H9 (cell line): ENCODE measurements around the gene C1QTNF7. TPM values are rescaled to one million over a fixed set of nuclear protein-coding genes. Genes with fewer than 3 reads are reported as not detected.

Experiments used
- DNase-seq: peaks from one replicate; pipeline ENCODE4 v3.0.0-alpha.2; 2017
- H2AFZ ChIP-seq: one replicate; pipeline ENCODE4 v1.6.1; 2013; ENCODE audit warnings: mild to moderate bottlenecking, low read length, control low read depth, moderate library complexity
- H2AK5ac ChIP-seq: 2 replicates; pipeline ENCODE4 v1.6.1; 2013; ENCODE audit warnings: low read length, control low read depth, mixed read lengths; ENCODE audit not compliant: insufficient read length
- H2BK120ac ChIP-seq: one replicate; pipeline ENCODE4 v1.6.1; 2013; ENCODE audit warnings: low read depth, mild to moderate bottlenecking, low read length, control low read depth, inconsistent platforms; ENCODE audit not compliant: poor library complexity, severe bottlenecking
- H2BK12ac ChIP-seq: 2 replicates; pipeline ENCODE4 v1.6.1; 2013; ENCODE audit warnings: low read length, control low read depth, mixed read lengths, low read depth; ENCODE audit not compliant: insufficient read length
- H2BK15ac ChIP-seq: 2 replicates; pipeline ENCODE4 v1.6.1; 2013; ENCODE audit warnings: low read depth, low read length, control low read depth
- H2BK20ac ChIP-seq: one replicate; pipeline ENCODE4 v1.6.1; 2013; ENCODE audit warnings: low read depth, mild to moderate bottlenecking, low read length, control low read depth, inconsistent platforms; ENCODE audit not compliant: poor library complexity, severe bottlenecking
- H2BK5ac ChIP-seq: 2 replicates; pipeline ENCODE4 v1.6.1; 2013; ENCODE audit warnings: low read length, control low read depth, mixed read lengths; ENCODE audit not compliant: insufficient read length
- H3K14ac ChIP-seq: 2 replicates; pipeline ENCODE4 v1.6.1; 2013; ENCODE audit warnings: low read length, control low read depth; ENCODE audit not compliant: insufficient read depth
- H3K18ac ChIP-seq: 2 replicates; pipeline ENCODE4 v1.6.1; 2013; ENCODE audit warnings: low read depth, mild to moderate bottlenecking, mixed read lengths, low read length, control low read depth; ENCODE audit not compliant: insufficient read length
- H3K23ac ChIP-seq: 2 replicates; pipeline ENCODE4 v1.6.1; 2013; ENCODE audit warnings: low read length, control low read depth, mixed read lengths, low read depth; ENCODE audit not compliant: insufficient read length
- H3K23me2 ChIP-seq: 2 replicates; pipeline ENCODE4 v1.6.1; 2013; ENCODE audit warnings: low read depth, mild to moderate bottlenecking, mixed read lengths, low read length, control low read depth; ENCODE audit not compliant: insufficient read length, poor library complexity, severe bottlenecking
- H3K27ac ChIP-seq: 2 replicates; pipeline ENCODE4 v1.5.1; 2013; ENCODE audit warnings: low read length, control low read depth, mixed read lengths, low read depth; ENCODE audit not compliant: insufficient read length
- H3K27me3 ChIP-seq: 2 replicates; pipeline ENCODE4 v1.6.1; 2013; ENCODE audit warnings: low read length, control low read depth, inconsistent platforms; ENCODE audit not compliant: insufficient read depth
- H3K4ac ChIP-seq: 2 replicates; pipeline ENCODE4 v1.6.1; 2013; ENCODE audit warnings: low read depth, mild to moderate bottlenecking, control low read depth, inconsistent platforms, low read length, moderate library complexity
- H3K4me1 ChIP-seq: 2 replicates; pipeline ENCODE4 v1.6.1; 2013; ENCODE audit warnings: low read length, control low read depth, inconsistent platforms; ENCODE audit not compliant: insufficient read depth
- H3K4me2 ChIP-seq: 2 replicates; pipeline ENCODE4 v1.6.1; 2013; ENCODE audit warnings: low read length, control low read depth, mixed read lengths; ENCODE audit not compliant: insufficient read length, insufficient read depth
- H3K56ac ChIP-seq: 2 replicates; pipeline ENCODE4 v1.6.1; 2013; ENCODE audit warnings: low read depth, mild to moderate bottlenecking, mixed read lengths, low read length, control low read depth; ENCODE audit not compliant: insufficient read length
- H3K79me1 ChIP-seq: 2 replicates; pipeline ENCODE4 v1.6.1; 2013; ENCODE audit warnings: low read depth, mild to moderate bottlenecking, moderate library complexity, low read length, control low read depth, inconsistent platforms; ENCODE audit not compliant: insufficient read depth, poor library complexity, severe bottlenecking
- H3K79me2 ChIP-seq: 2 replicates; pipeline ENCODE4 v1.6.1; 2013; ENCODE audit warnings: low read length, control low read depth, inconsistent platforms; ENCODE audit not compliant: insufficient read depth
- H3K9ac ChIP-seq: 2 replicates; pipeline ENCODE4 v1.6.1; 2013; ENCODE audit warnings: low read length, control low read depth, mixed read lengths; ENCODE audit not compliant: insufficient read length; ENCODE audit errors: extremely low read depth
- H3K9me3 ChIP-seq: one replicate; pipeline ENCODE4 v1.6.1; 2013; ENCODE audit warnings: low read depth, low read length, inconsistent platforms; ENCODE audit not compliant: control insufficient read depth
- H3T11ph ChIP-seq: one replicate; pipeline ENCODE4 v1.6.1; 2013; ENCODE audit warnings: mild to moderate bottlenecking, low read length, control low read depth, inconsistent platforms
- H4K20me1 ChIP-seq: one replicate; pipeline ENCODE4 v1.6.1; 2013; ENCODE audit not compliant: control insufficient read depth, insufficient read length, insufficient read depth
- H4K5ac ChIP-seq: 2 replicates; pipeline ENCODE4 v1.6.1; 2013; ENCODE audit warnings: low read depth, mild to moderate bottlenecking, mixed read lengths, low read length, control low read depth; ENCODE audit not compliant: insufficient read length
- H4K8ac ChIP-seq: replicated peaks from 2 replicates; pipeline ENCODE4 v1.6.1; 2013; ENCODE audit warnings: low read length, control low read depth, mixed read lengths, low read depth; ENCODE audit not compliant: insufficient read length
- H4K91ac ChIP-seq: 2 replicates; pipeline ENCODE4 v1.6.1; 2013; ENCODE audit warnings: low read depth, mild to moderate bottlenecking, moderate library complexity, mixed read lengths, low read length, control low read depth; ENCODE audit not compliant: insufficient read length
- H3K27ac Mint-ChIP-seq, 3 experiments: 2 replicates in 2 of 3; 3 replicates in 1 of 3; pipeline ENCODE4 v1.8.0; 2020 to 2021; ENCODE audit warnings: mixed read lengths in 3 of 3, mild to moderate bottlenecking in 1 of 3, moderate library complexity in 1 of 3
- H3K27me3 Mint-ChIP-seq: 2 replicates; pipeline ENCODE4 v1.8.0; 2021; ENCODE audit warnings: low read depth, mild to moderate bottlenecking, moderate library complexity, mixed read lengths
- H3K36me3 Mint-ChIP-seq, 3 experiments: 2 replicates in 2 of 3; 3 replicates in 1 of 3; pipeline ENCODE4 v1.8.0; 2020 to 2021; ENCODE audit warnings: low read depth in 3 of 3, mixed read lengths in 3 of 3; ENCODE audit not compliant: insufficient read depth in 1 of 3
- H3K4me1 Mint-ChIP-seq, 2 experiments: 2 replicates each; pipeline ENCODE4 v1.8.0; 2020; ENCODE audit warnings: mixed read lengths in 2 of 2
- H3K4me3 Mint-ChIP-seq, 2 experiments: 2 replicates in 1 of 2; 3 replicates in 1 of 2; pipeline ENCODE4 v1.8.0; 2020 to 2021; ENCODE audit warnings: mild to moderate bottlenecking in 2 of 2, mixed read lengths in 2 of 2, moderate library complexity in 1 of 2
- H3K9me3 Mint-ChIP-seq, 2 experiments: 2 replicates in 1 of 2; 3 replicates in 1 of 2; pipeline ENCODE4 v1.8.0; 2020; ENCODE audit warnings: mild to moderate bottlenecking in 2 of 2, mixed read lengths in 2 of 2, moderate library complexity in 1 of 2
- CTCF ChIP-seq: fragments of 200-600 bp; sonication (generic); conservative IDR thresholded peaks from 3 replicates; pipeline ENCODE4 v1.8.0; 2021; ENCODE audit warnings: antibody characterized with exemption, mild to moderate bottlenecking
- WGBS: extraction: QIAGEN DNeasy Blood & Tissue Kit; methylation state at CpG from one replicate; pipeline ENCODE4 v1.1.7; 2013; ENCODE audit warnings: missing lambda C conversion rate, low lambda C conversion rate, mixed read lengths; ENCODE audit not compliant: insufficient read length; ENCODE audit errors: extremely low coverage; 5-methylcytosine and 5-hydroxymethylcytosine counted together
- total RNA-seq: library from RNA; stranded (reverse); gene quantifications from 2 replicates; pipeline ENCODE4 v1.2.1, GENCODE V29; 2021

C1QTNF7 gene
- total RNA-seq, 1 experiment from 2014 or later: not detected

- H3K79me2 ChIP-seq: no peaks in the 10 kb centered on the region
- no peak overlapping the region for H3K23ac ChIP-seq
- H3K27ac ChIP-seq: no peak overlapping the region
- no peak overlapping the region for H2BK120ac ChIP-seq
- no peak overlapping the region for H4K5ac ChIP-seq
- H3K27ac Mint-ChIP-seq: no peak overlapping the region
- H3K14ac ChIP-seq: no peak overlapping the region
- H4K20me1 ChIP-seq: no peaks in the 10 kb centered on the region
- no peaks in the 10 kb centered on the region for H3K4me1 ChIP-seq
- H4K91ac ChIP-seq: no peak overlapping the region
- peaks cover 4 to 5% of the 10 kb centered on the region in 2 experiments for H3K4me1 Mint-ChIP-seq
- no CpG with 5 or more reads among the region's 1 CpG for WGBS
- no peak overlapping the region for H2AK5ac ChIP-seq
- H2BK5ac ChIP-seq: no peak overlapping the region
- no peaks in the 10 kb centered on the region for H3K23me2 ChIP-seq
- H3K79me1 ChIP-seq: no peaks in the 10 kb centered on the region
- H2BK20ac ChIP-seq: no peak overlapping the region
- no peaks in the 10 kb centered on the region for H3K27me3 ChIP-seq
- no peak overlapping the region for H3K56ac ChIP-seq
- no peaks in the 10 kb centered on the region for H3K27me3 Mint-ChIP-seq
- no peak overlapping the region for H3K4me2 ChIP-seq
- H3T11ph ChIP-seq: no peak overlapping the region
- TF ChIP-seq CTCF: no peak
- H3K9me3 ChIP-seq: no peaks in the 10 kb centered on the region
- H2BK12ac ChIP-seq: no peak overlapping the region
- no peak overlapping the region for H3K4ac ChIP-seq
- peaks cover 3 to 6% of the 10 kb centered on the region in 2 experiments; a peak in 4 of 5 replicates for H3K9me3 Mint-ChIP-seq
- H3K18ac ChIP-seq: no peak overlapping the region
- no peak overlapping the region for H2BK15ac ChIP-seq
- no peak overlapping the region for H3K4me3 Mint-ChIP-seq
- H4K8ac ChIP-seq: no peak overlapping the region
- no peak for DNase-seq
- H3K36me3 Mint-ChIP-seq: peaks cover 7 to 26% (median 8%) of the 10 kb centered on the region in 3 experiments
- H2AFZ ChIP-seq: no peak overlapping the region
- H3K9ac ChIP-seq: no peak overlapping the region
These were observed 67.8 kb downstream of the C1QTNF7 start for GRCh38 chr4:15495621-15496020.

Other genes with a start within 250 kb of the C1QTNF7 start
- 10.4 and 13.5 TPM in 2 replicates for gene CC2D2A, start 41.8 kb downstream of the C1QTNF7 start, total RNA-seq
- gene FBXL5, start 227.3 kb downstream of the C1QTNF7 start, total RNA-seq: 57.6 and 60.3 TPM in 2 replicates